T-helper 2 cell (primary cell): ENCODE results near the gene KRTAP5-11.
"Not testable (repeated sequence)": the region's sequence is repeated elsewhere in the genome, so short reads cannot be mapped to it uniquely, and the experiment has no call there.

Experiments used
- DNase-seq, 5 experiments: peaks; one replicate each; pipeline versions ENCODE4 v3.0.0 to v3.0.0-alpha.2; 2012 to 2022

Gene KRTAP5-11

GRCh38 chr11:71554996-71555395 is 27.7 kb downstream of the KRTAP5-11 start:
- no peak for DNase-seq

DNA sequence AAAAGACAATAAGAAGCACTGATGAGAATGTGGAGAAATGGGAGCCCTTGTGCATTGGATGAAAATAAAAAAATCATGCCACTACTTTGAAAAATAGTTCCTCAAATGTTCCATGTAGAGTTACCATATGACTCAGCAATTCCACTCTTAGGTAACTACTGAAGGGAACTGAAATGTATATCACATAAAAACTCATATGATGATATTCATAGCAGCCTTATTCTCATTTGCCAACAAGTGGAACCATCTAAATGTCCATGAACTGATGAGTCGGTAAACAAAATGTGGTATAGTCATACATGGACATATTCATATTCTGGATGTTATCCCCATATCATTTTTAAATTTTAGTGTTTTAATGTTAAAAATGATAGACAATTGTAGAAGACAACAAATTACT is 31.0 kb downstream of the KRTAP5-11 start:
- DNase-seq, result no peak

GRCh38 chr11:71548716-71549151 is 33.9 kb downstream of the KRTAP5-11 start:
- no peak for DNase-seq

GRCh38 chr11:71548120-71548519 is 34.6 kb downstream of the KRTAP5-11 start, which contains the start of gene KRTAP5-9:
Gene KRTAP5-9 (plus strand): TSS chr11:71548420. CDS start chr11:71548658, 238 bp downstream.
- no peak for DNase-seq

GRCh38 chr11:71545405-71545966 is 37.2 kb downstream of the KRTAP5-11 start:
- no peak for DNase-seq

DNA sequence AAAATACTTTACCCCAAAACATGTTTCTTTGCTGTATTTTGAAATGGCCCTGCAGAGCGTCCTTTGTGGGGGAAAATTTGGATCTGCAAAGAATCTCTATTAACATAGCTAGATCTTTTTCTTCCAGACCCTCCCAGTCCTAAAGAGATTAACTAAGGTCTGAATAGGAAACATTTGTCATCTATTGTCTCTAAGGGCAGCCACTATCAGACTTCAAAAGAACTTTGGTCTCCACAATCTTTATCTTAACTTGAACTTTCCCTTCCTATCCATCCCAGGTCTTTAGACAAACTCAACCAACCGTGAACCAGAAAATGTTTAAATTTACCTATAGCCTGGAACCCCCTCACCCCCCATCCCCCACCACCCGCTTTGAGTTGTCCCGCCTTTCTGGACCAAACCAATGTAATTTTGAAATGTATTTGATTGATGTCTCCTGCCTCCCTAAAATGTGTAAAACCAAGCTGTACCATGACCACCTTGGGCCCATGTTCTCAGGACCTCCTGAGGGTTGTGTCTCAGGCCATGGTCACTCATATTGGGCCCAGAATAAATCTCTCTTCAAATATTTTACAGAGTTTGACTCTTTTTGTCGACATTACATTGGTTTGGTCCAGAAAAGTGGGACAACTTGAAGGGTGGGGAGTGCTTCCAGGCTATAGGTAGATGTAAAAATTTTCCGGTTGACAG is 38.0 kb downstream of the KRTAP5-11 start:
- DNase-seq, result no peak

DNA sequence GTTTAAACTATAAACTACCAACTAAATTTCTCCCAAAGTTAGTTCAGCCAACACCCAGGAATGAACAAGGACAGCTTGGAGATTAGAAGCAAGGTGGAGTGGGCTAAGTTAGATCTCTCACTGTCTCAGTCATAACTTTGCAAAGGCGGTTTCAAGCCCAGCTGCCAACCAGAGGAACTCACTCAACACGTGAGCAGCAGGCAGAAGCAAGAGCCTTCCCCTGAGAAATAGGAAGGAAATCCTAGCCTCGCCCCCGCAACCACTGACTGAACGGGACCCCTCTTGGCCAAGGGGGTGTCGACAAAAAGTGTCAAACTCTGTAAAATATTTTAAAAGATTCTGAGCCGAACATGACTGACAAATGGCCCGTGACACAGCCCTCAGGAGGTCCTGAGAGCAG is 38.8 kb downstream of the KRTAP5-11 start:
- no peak for DNase-seq

DNA sequence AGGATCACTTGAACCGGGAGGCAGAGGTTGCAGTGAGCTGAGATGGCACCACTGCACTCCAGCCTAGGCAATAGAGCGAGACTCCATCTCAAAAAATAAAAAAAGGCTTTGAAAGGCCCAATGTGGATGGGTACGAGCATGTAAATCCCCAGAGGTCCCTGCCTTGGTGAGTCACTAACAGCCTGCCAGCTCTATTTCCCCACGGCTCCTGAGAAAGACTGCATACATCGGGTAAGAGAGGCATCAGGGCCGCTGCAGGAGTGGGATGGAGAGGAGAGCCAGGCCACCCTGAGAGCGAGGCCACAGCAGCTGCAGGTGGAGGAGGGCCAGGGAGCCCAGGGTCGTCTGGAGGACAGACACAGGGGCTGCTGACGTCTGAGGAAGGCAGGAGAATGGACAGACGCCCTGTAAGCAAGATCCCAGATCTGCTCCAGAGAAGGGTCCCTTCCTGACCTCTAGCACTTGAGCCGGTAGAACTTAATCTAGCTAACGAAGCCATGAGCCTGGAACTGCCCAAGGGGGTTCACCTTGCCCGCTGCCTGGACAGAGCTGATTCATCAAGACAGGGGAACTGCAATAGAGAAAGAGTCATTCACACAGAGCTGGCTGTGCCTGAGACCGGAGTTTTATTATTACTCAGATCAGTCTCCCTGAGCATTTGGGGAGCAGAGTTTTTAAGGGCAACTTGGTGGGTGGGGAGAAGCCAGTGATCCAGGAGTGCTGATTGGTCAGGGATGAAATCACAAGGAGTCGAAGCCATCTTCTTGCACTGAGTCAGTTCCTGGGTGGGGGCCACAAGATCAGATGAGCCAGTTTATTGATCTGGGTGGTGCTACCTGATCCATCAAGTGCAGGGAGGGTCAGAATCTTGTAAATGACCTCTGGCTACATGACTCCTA is 39.5 kb downstream of the KRTAP5-11 start:
- no peak for DNase-seq

DNA sequence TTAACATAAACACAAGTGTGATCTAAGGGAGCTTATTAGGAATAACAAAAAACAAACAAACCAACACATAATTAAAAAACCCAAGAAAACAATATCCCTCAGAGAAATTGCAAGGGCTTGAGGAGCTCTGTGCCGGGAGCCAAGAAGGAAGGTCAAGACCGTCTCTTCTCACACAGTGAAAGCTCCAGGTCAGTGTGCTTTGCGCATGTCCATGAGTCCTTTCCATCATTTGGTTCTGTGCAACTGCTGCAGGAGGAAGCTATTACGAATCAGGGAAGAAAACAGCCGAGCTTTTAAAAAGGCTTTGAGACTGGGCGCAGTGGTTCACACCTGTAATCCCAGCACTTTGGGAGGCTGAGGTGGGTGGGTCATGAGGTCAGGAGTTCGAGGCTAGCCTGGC is 40.3 kb downstream of the KRTAP5-11 start:
- no peak for DNase-seq

GRCh38 chr11:71540521-71541304 is 42.0 kb downstream of the KRTAP5-11 start:
- DNase-seq, result not testable (repeated sequence)

DNA sequence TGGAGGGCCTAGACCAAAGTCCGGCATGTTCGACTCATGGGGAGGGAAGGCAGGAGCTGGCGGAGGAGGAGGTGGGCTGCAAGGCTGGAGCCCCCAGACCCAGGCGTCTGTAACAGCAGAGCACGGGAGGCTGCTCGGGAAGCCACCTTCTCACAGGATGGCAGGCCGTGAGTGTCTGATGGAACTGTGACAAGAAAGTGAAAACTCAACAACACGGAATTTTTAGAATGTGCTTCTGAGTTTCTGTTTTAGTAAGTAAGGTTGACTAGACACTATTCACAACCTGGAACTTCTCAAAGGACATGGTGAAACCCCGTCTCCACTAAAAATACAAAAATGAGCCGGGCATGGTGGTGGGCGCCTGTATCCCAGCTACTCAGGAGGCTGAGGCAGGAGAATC is 42.7 kb downstream of the KRTAP5-11 start:
- DNase-seq, result not testable (repeated sequence)

DNA sequence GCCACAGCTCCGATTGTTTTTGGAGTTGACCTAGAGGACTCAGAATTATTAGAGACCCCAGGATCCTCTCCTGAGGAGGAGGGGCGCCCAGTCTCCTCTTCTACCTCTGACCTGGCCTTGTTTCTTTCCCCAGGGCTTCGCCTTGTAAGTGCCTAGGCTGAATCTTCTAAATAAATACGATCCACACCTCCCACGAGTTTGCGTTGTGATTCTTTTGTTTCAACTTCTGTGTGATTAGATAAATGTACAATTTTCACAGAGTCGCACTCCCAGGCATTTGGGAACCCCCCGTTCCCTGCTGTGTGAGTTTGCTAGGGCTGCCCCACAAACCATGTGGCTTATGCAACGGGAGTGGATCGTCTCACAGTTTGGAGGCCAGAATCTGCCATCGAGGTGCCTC is 43.7 kb downstream of the KRTAP5-11 start:
- no peak for DNase-seq

DNA sequence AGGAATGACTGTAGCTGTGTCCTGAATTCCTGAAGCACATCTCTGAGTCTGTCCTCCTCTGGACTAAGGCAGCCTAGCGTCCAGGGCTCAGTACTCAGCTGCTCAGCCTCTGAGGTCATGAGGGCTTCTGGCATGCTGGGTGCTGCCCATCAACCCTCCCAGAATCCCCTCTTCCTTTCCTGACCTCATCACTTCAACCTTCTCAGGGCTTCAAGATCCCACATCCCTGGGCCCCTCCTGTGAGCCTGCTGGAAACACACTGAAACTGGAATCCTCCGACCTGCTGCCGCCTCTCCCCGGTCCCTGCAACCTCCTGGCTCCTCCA is 44.0 kb downstream of the KRTAP5-11 start:
- no peak for DNase-seq

- DNase-seq, result not testable (repeated sequence)
Measured at GRCh38 chr11:71537977-71538665, 44.6 kb downstream of the KRTAP5-11 start, which contains the start of gene KRTAP5-8. Gene KRTAP5-8 (plus strand): TSS chr11:71538025. CDS start chr11:71538056, 31 bp downstream.

- DNase-seq, result no peak
Measured at GRCh38 chr11:71537537-71537936, 45.1 kb downstream of the KRTAP5-11 start.

GRCh38 chr11:71535825-71536224 is 46.9 kb downstream of the KRTAP5-11 start:
- no peak for DNase-seq

- not testable (repeated sequence) for DNase-seq
Measured at GRCh38 chr11:71534711-71535608, 47.7 kb downstream of the KRTAP5-11 start.

- DNase-seq, result no peak
Measured at GRCh38 chr11:71532036-71532610, 50.6 kb downstream of the KRTAP5-11 start.
